Measurements from ENCODE around the gene KDM8. TPM values are rescaled to one million over a fixed set of nuclear protein-coding genes. Genes with fewer than 3 reads are reported as not detected.

Gene KDM8
- total RNA-seq, 1 donor from 2014 or later, result 6.1 TPM

- Histone ChIP-seq H3K4me3 (no peak overlapping the region), H3K9me3 (no peaks in the 10 kb centered on the region), H3K27ac (no peak overlapping the region), H3K4me1 (no peaks in the 10 kb centered on the region), H3K27me3 (no peaks in the 10 kb centered on the region), H3K36me3 (no peaks in the 10 kb centered on the region)
- ATAC-seq, result no peak
- TF ChIP-seq, protein P1, sequence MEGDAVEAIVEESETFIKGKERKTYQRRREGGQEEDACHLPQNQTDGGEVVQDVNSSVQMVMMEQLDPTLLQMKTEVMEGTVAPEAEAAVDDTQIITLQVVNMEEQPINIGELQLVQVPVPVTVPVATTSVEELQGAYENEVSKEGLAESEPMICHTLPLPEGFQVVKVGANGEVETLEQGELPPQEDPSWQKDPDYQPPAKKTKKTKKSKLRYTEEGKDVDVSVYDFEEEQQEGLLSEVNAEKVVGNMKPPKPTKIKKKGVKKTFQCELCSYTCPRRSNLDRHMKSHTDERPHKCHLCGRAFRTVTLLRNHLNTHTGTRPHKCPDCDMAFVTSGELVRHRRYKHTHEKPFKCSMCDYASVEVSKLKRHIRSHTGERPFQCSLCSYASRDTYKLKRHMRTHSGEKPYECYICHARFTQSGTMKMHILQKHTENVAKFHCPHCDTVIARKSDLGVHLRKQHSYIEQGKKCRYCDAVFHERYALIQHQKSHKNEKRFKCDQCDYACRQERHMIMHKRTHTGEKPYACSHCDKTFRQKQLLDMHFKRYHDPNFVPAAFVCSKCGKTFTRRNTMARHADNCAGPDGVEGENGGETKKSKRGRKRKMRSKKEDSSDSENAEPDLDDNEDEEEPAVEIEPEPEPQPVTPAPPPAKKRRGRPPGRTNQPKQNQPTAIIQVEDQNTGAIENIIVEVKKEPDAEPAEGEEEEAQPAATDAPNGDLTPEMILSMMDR (IDR thresholded peaks at IDR 0.05), result no peak
- no peak for DNase-seq
- intact Hi-C loops (cut with DNase I), result loop anchor here (10.0 kb wide), 1 partner anchor 269 kb away; no protein-coding TSS in a partner anchor
Measured at GRCh38 chr16:27185776-27186130, 17.6 kb upstream of the KDM8 start.

- Histone ChIP-seq H3K27ac (no peak overlapping the region), H3K4me3 (no peak overlapping the region), H3K9me3 (no peaks in the 10 kb centered on the region), H3K4me1 (no peaks in the 10 kb centered on the region), H3K27me3 (no peaks in the 10 kb centered on the region), H3K36me3 (no peaks in the 10 kb centered on the region)
- ATAC-seq (no peak), DNase-seq (no peak)
- TF ChIP-seq, protein P1 (IDR thresholded peaks at IDR 0.05), result no peak
- intact Hi-C loops (cut with DNase I), result loop anchor here (10.0 kb wide), 1 partner anchor 266 kb away; no protein-coding TSS in a partner anchor
Measured at GRCh38 chr16:27188633-27189032, 14.7 kb upstream of the KDM8 start.

DNA sequence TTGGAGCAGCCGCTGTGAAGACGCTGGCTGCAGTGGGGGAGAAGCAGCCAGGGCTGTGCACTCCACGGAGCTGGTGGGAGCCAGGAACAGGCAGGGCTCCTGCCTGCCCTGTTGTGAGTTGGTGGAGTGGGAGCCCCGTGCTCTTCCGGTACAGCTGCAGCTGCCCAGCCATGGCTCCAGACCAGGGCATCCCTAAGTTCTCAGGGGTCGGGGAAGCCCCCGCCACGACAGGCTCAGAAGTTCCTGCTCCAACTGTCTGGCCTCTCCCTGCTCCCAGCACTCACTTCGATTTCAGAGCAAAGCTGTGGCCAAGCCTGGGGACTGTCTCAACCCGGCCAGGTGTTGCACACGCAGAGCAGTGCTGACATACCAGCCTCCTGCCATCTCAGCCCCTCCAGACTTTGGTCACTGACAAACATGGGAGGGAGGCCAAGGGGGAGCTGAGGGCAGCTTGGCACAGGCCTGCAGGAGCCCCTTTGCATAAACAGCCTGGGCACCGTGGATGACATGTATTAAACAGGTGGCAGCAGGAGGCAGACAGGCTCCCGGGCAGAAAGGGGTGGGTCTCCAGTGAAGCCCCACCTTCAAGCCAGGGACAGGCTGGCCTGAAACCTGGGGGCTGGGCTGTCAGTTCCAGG lies 13.9 kb upstream of the KDM8 start:
- DNase-seq (no peak), ATAC-seq (no peak)
- Histone ChIP-seq H3K36me3 (no peaks in the 10 kb centered on the region), H3K4me3 (no peak overlapping the region), H3K27me3 (no peaks in the 10 kb centered on the region), H3K27ac (no peak overlapping the region), H3K4me1 (no peaks in the 10 kb centered on the region), H3K9me3 (no peaks in the 10 kb centered on the region)
- intact Hi-C loops (cut with DNase I), result loop anchor here (10.0 kb wide), 1 partner anchor 265 kb away; no protein-coding TSS in a partner anchor
- TF ChIP-seq, protein P1 (IDR thresholded peaks at IDR 0.05), result no peak

DNA sequence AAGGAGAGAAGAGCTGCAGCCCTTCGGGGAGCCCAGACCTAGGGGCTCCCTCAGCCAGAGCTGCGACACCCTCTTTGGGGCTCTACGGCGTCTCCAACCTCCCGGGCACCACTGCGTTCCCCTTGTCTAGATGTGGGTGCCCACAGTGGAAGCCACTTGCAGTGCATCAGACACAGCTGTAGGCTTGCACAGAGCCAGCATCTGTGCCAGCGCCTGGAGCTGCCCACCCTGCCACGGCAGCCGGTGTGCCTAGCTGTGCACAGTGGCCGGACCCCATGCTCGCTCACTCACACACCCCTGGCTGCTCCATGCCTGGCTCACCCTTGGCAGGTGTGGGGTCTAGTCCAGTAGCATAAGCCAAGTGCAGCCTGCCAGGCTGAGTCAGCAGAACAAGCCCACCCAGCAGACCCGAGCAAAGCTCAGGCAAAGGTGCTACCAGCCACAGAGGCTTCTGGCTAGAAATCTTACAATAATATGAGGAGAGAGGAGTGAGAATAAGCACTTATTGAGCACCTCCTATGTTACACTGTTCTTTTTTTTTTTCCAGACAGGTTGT lies 12.9 kb upstream of the KDM8 start:
- no peaks in the 10 kb centered on the region for H3K4me1 ChIP-seq
- no peak for DNase-seq
- intact Hi-C loops (cut with DNase I), result no loop called here
- no peaks in the 10 kb centered on the region for H3K36me3 ChIP-seq
- H3K9me3 ChIP-seq, result no peaks in the 10 kb centered on the region
- no peak for ATAC-seq
- TF ChIP-seq, protein P1 (IDR thresholded peaks at IDR 0.05), result no peak
- H3K27me3 ChIP-seq, result no peaks in the 10 kb centered on the region
- H3K4me3 ChIP-seq, result no peak overlapping the region
- no peak overlapping the region for H3K27ac ChIP-seq

DNA sequence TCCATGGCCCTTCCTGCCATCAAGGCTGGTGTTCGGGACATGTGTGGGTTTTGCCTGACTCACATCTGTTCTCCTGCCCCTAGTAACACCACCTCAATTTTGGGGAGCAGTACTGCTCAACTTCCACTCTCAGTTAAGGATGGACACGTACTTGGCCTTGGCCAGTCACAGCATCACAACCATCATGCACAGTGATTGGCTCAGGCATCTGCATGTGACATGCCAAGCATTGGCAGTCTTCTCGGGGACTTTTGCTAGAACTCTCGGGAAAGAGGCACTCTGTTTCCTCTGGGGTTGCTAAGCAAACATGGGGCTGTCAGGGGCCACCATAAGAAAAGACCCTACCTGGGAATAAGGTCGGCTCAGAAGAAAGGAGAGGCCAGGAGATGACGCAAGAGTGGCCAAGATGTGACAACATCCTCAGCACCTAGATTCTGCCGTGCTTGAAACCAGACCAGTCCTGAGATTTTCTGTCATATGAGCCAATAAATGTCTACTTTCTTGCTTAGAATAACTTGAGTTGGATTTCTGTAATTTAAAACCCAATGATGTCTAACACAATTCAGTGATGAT lies 11.9 kb upstream of the KDM8 start:
- intact Hi-C loops (cut with DNase I), result no loop called here
- no peaks in the 10 kb centered on the region for H3K9me3 ChIP-seq
- H3K27ac ChIP-seq, result no peak overlapping the region
- ATAC-seq (no peak), DNase-seq (no peak)
- H3K4me3 ChIP-seq, result no peak overlapping the region
- H3K4me1 ChIP-seq, result no peaks in the 10 kb centered on the region
- H3K27me3 ChIP-seq, result no peaks in the 10 kb centered on the region
- TF ChIP-seq, protein P1 (IDR thresholded peaks at IDR 0.05), result no peak
- no peaks in the 10 kb centered on the region for H3K36me3 ChIP-seq

Data from upper lobe of right lung (tissue), 1 donor.